WTC11 (cell line): ENCODE results near the gene LUM. TPM values are rescaled to one million over a fixed set of nuclear protein-coding genes. Genes with fewer than 3 reads are reported as not detected.

Experiments used
- ATAC-seq: fragments of 200-7000 bp; cut with Tn5 transposase; 2 replicates; pipeline ENCODE4 v1.10.0; 2021; ENCODE audit warnings: mild to moderate bottlenecking, moderate library complexity
- CTCF ChIA-PET: fragments of 300-600 bp; sonication (Branson Sonifier 250); formaldehyde crosslinking; loops from one replicate; lab custom pipeline; 2021; ENCODE audit warnings: antibody characterized with exemption; lab: Charles Lee
- POLR2A ChIA-PET: fragments of 350-600 bp; sonication (Branson Sonifier 250); formaldehyde crosslinking; loops from one replicate; lab custom pipeline; 2021; ENCODE audit warnings: antibody characterized with exemption; lab: Charles Lee
- DNase-seq: peaks from one replicate; pipeline ENCODE4 v3.0.0; 2021; ENCODE audit warnings: low spot score
- H3K27ac Mint-ChIP-seq: 2 replicates; pipeline ENCODE4 v1.8.0; 2021; ENCODE audit warnings: mixed read lengths
- H3K27me3 Mint-ChIP-seq: 2 replicates; pipeline ENCODE4 v1.8.0; 2021; ENCODE audit warnings: low read depth, mild to moderate bottlenecking, moderate library complexity, mixed read lengths
- H3K36me3 Mint-ChIP-seq: 2 replicates; pipeline ENCODE4 v1.8.0; 2021; ENCODE audit warnings: mixed read lengths
- H3K4me1 Mint-ChIP-seq: 2 replicates; pipeline ENCODE4 v1.8.0; 2022; ENCODE audit warnings: mixed read lengths
- H3K4me3 Mint-ChIP-seq: 2 replicates; pipeline ENCODE4 v1.8.0; 2021; ENCODE audit warnings: mild to moderate bottlenecking, moderate library complexity, mixed read lengths
- H3K9me3 Mint-ChIP-seq: 2 replicates; pipeline ENCODE4 v1.8.0; 2021; ENCODE audit warnings: mixed read lengths
- CREM ChIP-seq: sonication (generic); formaldehyde crosslinking; IDR thresholded peaks from 2 replicates; pipeline ENCODE4 v1.8.1; 2022; ENCODE audit warnings: mild to moderate bottlenecking, missing genetic modification reagents, moderate library complexity
- CTCF ChIP-seq: fragments of 200-600 bp; IDR thresholded peaks from 2 replicates; pipeline ENCODE4 v1.8.0; 2022; ENCODE audit warnings: antibody characterized with exemption
- E2F4 ChIP-seq: sonication (generic); formaldehyde crosslinking; IDR thresholded peaks from 2 replicates; pipeline ENCODE4 v1.8.1; 2022; ENCODE audit warnings: low read depth, mild to moderate bottlenecking, moderate library complexity, missing genetic modification reagents, borderline replicate concordance
- ETV6 ChIP-seq: sonication (generic); formaldehyde crosslinking; IDR thresholded peaks from 2 replicates; pipeline ENCODE4 v1.8.1; 2022; ENCODE audit warnings: mild to moderate bottlenecking, missing genetic modification reagents
- GRHL2 ChIP-seq: fragments of 250-450 bp; sonication (Bioruptor Pico); IDR thresholded peaks from 2 replicates; pipeline ENCODE4 v1.8.0; 2022; ENCODE audit warnings: mild to moderate bottlenecking, moderate library complexity; ENCODE audit not compliant: insufficient replicate concordance, severe bottlenecking
- GTF2I ChIP-seq: fragments of 250-450 bp; sonication (Bioruptor Pico); conservative IDR thresholded peaks from 2 replicates; pipeline ENCODE4 v1.4.0; 2021; ENCODE audit warnings: mild to moderate bottlenecking
- HMGA2 ChIP-seq: fragments of 250-450 bp; sonication (Bioruptor Pico); IDR thresholded peaks from 2 replicates; pipeline ENCODE4 v1.4.0; 2021; ENCODE audit warnings: mild to moderate bottlenecking, moderate library complexity
- IRF1 ChIP-seq: sonication (generic); formaldehyde crosslinking; IDR thresholded peaks from 2 replicates; pipeline ENCODE4 v1.8.0; 2023; ENCODE audit warnings: missing genetic modification reagents
- MLX ChIP-seq: sonication (generic); formaldehyde crosslinking; IDR thresholded peaks from 2 replicates; pipeline ENCODE4 v1.8.1; 2023; ENCODE audit warnings: mild to moderate bottlenecking, missing genetic modification reagents, moderate library complexity
- MYBL2 ChIP-seq: sonication (generic); formaldehyde crosslinking; IDR thresholded peaks from 2 replicates; pipeline ENCODE4 v1.8.1; 2023; ENCODE audit warnings: mild to moderate bottlenecking, moderate library complexity, missing genetic modification reagents
- NR2C2 ChIP-seq: sonication (generic); formaldehyde crosslinking; IDR thresholded peaks from 2 replicates; pipeline ENCODE4 v1.8.0; 2022; ENCODE audit warnings: mild to moderate bottlenecking, missing genetic modification reagents
- OVOL2 ChIP-seq: fragments of 250-450 bp; sonication (Bioruptor Pico); IDR thresholded peaks from 2 replicates; pipeline ENCODE4 v1.9.0; 2021; ENCODE audit warnings: mild to moderate bottlenecking, borderline replicate concordance
- RORB ChIP-seq: fragments of 250-450 bp; sonication (Bioruptor Pico); IDR thresholded peaks from 2 replicates; pipeline ENCODE4 v1.9.0; 2021; ENCODE audit warnings: mild to moderate bottlenecking
- TCF7 ChIP-seq: sonication (generic); formaldehyde crosslinking; IDR thresholded peaks from 2 replicates; pipeline ENCODE4 v1.8.0; 2022; ENCODE audit warnings: mild to moderate bottlenecking, low read depth, missing genetic modification reagents, moderate library complexity
- USF1 ChIP-seq: sonication (generic); formaldehyde crosslinking; IDR thresholded peaks from 2 replicates; pipeline ENCODE4 v1.8.0; 2022; ENCODE audit warnings: mild to moderate bottlenecking, missing genetic modification reagents
- ZNF219 ChIP-seq: sonication (generic); formaldehyde crosslinking; IDR thresholded peaks from 2 replicates; pipeline ENCODE4 v1.8.0; 2023; ENCODE audit warnings: missing genetic modification reagents, mild to moderate bottlenecking, borderline replicate concordance
- ZNF281 ChIP-seq: sonication (generic); formaldehyde crosslinking; IDR thresholded peaks from 2 replicates; pipeline ENCODE4 v1.8.0; 2023; ENCODE audit warnings: mild to moderate bottlenecking, missing genetic modification reagents
- ZNF532 ChIP-seq: fragments of 250-450 bp; sonication (Bioruptor Pico); IDR thresholded peaks from 2 replicates; pipeline ENCODE4 v1.9.0; 2021; ENCODE audit warnings: mild to moderate bottlenecking, borderline replicate concordance
- total RNA-seq: library from RNA; stranded (reverse); gene quantifications from 3 replicates; pipeline ENCODE4 v1.2.3, GENCODE V29; 2021

Gene LUM
- total RNA-seq, 1 experiment from 2014 or later = 0.28 TPM

GRCh38 chr12:91057368-91058165, 53.7 kb downstream of the LUM start, which contains the start of gene KERA:
Gene KERA, minus strand, starts transcription at chr12:91058024. Its CDS starts 1,743 bp downstream, at chr12:91056281.
- H3K4me3 Mint-ChIP-seq = no peak within 1 kb of the TSS
- ChIA-PET POLR2A (no interaction called here), CTCF (no interaction called here)
- no peaks in the 10 kb centered on the region; the same call in 1 of the 2 replicates for H3K4me1 Mint-ChIP-seq
- no peak for TF ChIP-seq NR2C2 (CRISPR knock-in tag)
- TF ChIP-seq OVOL2 (CRISPR knock-in tag) = no peak
- no peak for TF ChIP-seq GRHL2 (CRISPR knock-in tag)
- TF ChIP-seq ZNF219 (CRISPR knock-in tag) = no peak
- no peak for TF ChIP-seq ETV6 (CRISPR knock-in tag)
- no peak for TF ChIP-seq MYBL2
- TF ChIP-seq IRF1 = no peak
- no peak for TF ChIP-seq TCF7 (CRISPR knock-in tag)
- no peak for TF ChIP-seq ZNF532 (CRISPR knock-in tag)
- no peak for TF ChIP-seq GTF2I (CRISPR knock-in tag)
- TF ChIP-seq RORB = no peak
- no peak for TF ChIP-seq USF1 (CRISPR knock-in tag)
- TF ChIP-seq CREM = no peak
- no peak for TF ChIP-seq HMGA2 (CRISPR knock-in tag)
- no peak for TF ChIP-seq E2F4 (CRISPR knock-in tag)
- no peak for TF ChIP-seq CTCF
- TF ChIP-seq MLX = no peak
- TF ChIP-seq ZNF281 (CRISPR knock-in tag) = no peak
- ATAC-seq (no peak), DNase-seq (no peak)
- H3K9me3 Mint-ChIP-seq = no peaks in the 10 kb centered on the region
- H3K27ac Mint-ChIP-seq = no peak within 1 kb of the TSS
- no peaks in the 10 kb centered on the region for H3K27me3 Mint-ChIP-seq
- H3K36me3 Mint-ChIP-seq = no peaks in the 10 kb centered on the region
